ENCODE data around the gene SRRM4.

The SRRM4 gene

GRCh38 chr12:119075918-119076317 is 94.6 kb downstream of the SRRM4 start:
- TF ChIP-seq, protein P1, sequence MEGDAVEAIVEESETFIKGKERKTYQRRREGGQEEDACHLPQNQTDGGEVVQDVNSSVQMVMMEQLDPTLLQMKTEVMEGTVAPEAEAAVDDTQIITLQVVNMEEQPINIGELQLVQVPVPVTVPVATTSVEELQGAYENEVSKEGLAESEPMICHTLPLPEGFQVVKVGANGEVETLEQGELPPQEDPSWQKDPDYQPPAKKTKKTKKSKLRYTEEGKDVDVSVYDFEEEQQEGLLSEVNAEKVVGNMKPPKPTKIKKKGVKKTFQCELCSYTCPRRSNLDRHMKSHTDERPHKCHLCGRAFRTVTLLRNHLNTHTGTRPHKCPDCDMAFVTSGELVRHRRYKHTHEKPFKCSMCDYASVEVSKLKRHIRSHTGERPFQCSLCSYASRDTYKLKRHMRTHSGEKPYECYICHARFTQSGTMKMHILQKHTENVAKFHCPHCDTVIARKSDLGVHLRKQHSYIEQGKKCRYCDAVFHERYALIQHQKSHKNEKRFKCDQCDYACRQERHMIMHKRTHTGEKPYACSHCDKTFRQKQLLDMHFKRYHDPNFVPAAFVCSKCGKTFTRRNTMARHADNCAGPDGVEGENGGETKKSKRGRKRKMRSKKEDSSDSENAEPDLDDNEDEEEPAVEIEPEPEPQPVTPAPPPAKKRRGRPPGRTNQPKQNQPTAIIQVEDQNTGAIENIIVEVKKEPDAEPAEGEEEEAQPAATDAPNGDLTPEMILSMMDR (IDR thresholded peaks at IDR 0.05; ENCODE audit: borderline replicate concordance, insufficient read depth, low read depth, low read length) = no peak

DNA sequence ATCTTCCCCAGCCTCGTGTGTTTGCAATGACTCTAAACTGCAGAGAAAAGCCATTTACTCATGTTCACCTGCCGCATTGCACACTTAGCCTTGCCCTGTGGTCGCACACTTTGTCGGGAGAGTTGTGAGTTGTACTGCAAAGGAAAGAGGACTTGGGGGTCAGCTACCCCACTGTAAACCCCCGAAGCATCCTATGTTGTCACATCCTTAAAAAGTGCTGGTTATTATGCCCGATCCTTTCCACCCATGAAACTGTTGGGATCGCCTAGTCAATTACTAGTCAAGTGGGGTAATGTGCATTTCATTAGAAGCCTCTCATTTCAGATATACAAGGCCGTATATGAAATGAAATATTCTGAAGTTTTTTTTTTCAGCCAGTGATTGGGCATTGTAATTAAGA is 98.2 kb downstream of the SRRM4 start:
- no peak overlapping the region for H3K4me3 ChIP-seq (ENCODE audit: low read depth, low read length)
- TF ChIP-seq, protein P1 (IDR thresholded peaks at IDR 0.05; ENCODE audit: borderline replicate concordance, insufficient read depth, low read depth, low read length) = no peak

More at GRCh38 chr12:119075918-119076317, 94.6 kb downstream of the SRRM4 start:
- no peak overlapping the region for H3K4me3 ChIP-seq (ENCODE audit: low read depth, low read length)

DNA sequence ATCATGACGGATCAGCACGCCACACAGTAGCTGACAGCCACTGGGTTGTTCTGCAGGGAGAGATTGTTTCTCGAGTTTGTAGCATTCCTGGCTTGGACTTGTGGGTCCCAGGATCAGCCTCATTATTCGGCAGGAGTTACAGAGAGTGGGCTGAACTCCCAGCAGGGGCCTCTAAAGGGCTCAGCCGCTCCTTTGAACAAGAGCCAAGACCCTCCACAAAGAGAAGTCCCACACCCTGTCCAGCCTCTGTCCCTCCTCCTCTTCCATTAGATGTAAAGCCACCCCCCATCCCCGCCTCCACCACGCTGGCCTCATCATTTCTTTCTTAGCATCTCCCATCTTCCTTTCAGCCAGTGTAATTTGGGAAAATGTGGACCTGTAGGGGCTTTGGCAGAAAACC is 100.7 kb downstream of the SRRM4 start:
- TF ChIP-seq, protein P1 (IDR thresholded peaks at IDR 0.05; ENCODE audit: borderline replicate concordance, insufficient read depth, low read depth, low read length) = no peak
- H3K4me3 ChIP-seq (ENCODE audit: low read depth, low read length) = no peak overlapping the region

DNA sequence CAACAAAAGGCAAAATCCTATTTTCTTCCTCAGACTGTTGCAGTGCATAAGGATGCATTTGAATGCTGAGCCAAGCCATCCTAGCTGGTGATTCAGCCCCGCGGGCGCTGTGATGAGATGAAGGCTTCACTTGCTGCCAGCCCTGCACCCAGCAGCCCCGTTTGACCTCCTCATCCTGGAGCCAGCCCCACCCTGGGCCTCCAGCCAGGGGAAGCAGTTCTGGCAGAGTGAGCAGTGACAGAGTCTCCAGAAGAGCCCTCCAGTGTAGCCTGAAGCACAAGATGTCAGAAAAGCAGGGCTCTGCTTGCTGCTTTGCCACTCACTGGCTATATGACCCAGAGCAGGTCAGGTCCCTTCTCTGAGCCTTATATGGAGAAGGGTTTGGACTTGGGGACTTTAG is 101.2 kb downstream of the SRRM4 start:
- TF ChIP-seq, protein P1 (IDR thresholded peaks at IDR 0.05; ENCODE audit: borderline replicate concordance, insufficient read depth, low read depth, low read length) = no peak
- no peak overlapping the region for H3K4me3 ChIP-seq (ENCODE audit: low read depth, low read length)

DNA sequence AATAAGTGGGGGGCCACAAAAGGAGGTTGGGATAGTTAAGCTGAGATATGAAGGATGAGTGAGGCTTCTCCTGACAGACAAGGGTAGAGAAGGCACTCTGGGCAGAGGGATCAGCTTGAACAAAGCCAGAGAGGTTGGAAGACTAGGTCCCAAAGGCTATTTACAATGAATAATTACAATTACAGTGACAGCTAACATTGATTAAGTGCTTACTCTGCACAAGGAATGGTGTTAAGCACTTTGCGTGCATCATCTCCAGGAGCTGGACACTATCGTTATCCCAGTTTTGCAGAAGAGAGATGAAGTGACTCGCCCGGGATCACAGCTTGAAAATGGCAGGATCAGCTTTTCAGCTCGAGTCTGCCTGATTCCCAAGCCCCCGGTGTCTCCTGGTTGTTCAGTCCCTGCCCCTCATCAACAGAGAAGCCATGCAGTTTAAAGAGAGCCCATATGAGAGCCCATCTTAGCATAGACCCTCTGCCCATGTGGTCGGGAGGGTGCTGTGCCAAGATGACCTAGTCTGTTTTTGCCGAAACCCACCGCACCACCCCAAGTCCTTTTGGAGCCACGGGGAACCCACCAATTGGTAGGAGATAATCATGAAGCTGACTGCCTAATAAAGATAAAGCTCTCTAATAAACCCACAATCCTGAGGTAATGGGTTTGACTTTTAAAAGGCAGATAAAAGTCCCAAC is 107.5 kb downstream of the SRRM4 start:
- TF ChIP-seq, protein P1 (IDR thresholded peaks at IDR 0.05; ENCODE audit: borderline replicate concordance, insufficient read depth, low read depth, low read length) = no peak
- H3K4me3 ChIP-seq (ENCODE audit: low read depth, low read length) = no peak overlapping the region

- TF ChIP-seq, protein P1 (IDR thresholded peaks at IDR 0.05; ENCODE audit: borderline replicate concordance, insufficient read depth, low read depth, low read length) = no peak
Measured at GRCh38 chr12:119089380-119090013, 108.2 kb downstream of the SRRM4 start.

GRCh38 chr12:119090276-119090675 is 108.9 kb downstream of the SRRM4 start:
- H3K4me3 ChIP-seq (ENCODE audit: low read depth, low read length) = no peak overlapping the region
- TF ChIP-seq, protein P1 (IDR thresholded peaks at IDR 0.05; ENCODE audit: borderline replicate concordance, insufficient read depth, low read depth, low read length) = no peak

More at GRCh38 chr12:119089380-119090013, 108.2 kb downstream of the SRRM4 start:
- no peak overlapping the region for H3K4me3 ChIP-seq (ENCODE audit: low read depth, low read length)
